ENCODE results near the gene BAMBI. TPM values are rescaled to one million over a fixed set of nuclear protein-coding genes. Genes with fewer than 3 reads are reported as not detected.

Gene BAMBI
- total RNA-seq, 1 donor from 2014 or later: 13.3 TPM

DNA sequence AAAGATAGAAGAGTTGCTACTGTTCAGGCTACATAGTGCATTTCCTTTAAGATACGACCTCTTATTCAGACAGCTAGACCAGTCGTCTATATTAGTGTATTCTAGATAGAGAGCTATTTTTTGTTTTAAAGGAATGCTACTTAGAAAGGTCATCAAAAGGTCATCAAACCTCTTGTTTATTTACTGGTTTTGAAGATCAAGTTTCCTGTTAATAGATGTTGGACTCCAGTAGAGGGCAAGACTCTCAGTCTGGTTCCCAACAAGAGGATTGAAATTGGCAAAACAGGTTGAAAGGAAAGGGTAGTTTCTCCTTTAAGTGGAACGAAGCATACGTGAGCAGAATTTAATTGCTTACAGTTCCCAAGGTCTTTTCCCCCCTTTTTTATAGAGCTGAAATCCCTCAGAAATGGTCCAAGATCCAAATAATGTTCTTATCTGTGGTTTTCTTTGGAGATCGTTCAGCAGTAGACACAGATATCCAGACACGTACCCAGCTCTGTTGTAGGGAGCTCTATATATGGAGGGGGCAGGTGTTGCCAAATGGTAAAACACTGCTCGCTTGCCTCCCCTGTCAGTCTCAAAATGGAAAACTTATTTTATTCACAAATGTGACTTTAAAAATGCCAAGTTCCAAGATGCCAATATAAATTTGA, 37.2 kb downstream of the BAMBI start:
- DNase-seq (ENCODE audit: low spot score): no peak
- no peaks in the 10 kb centered on the region for H3K36me3 Mint-ChIP-seq (ENCODE audit: low read depth, unreplicated experiment)
- TF ChIP-seq, protein P1, sequence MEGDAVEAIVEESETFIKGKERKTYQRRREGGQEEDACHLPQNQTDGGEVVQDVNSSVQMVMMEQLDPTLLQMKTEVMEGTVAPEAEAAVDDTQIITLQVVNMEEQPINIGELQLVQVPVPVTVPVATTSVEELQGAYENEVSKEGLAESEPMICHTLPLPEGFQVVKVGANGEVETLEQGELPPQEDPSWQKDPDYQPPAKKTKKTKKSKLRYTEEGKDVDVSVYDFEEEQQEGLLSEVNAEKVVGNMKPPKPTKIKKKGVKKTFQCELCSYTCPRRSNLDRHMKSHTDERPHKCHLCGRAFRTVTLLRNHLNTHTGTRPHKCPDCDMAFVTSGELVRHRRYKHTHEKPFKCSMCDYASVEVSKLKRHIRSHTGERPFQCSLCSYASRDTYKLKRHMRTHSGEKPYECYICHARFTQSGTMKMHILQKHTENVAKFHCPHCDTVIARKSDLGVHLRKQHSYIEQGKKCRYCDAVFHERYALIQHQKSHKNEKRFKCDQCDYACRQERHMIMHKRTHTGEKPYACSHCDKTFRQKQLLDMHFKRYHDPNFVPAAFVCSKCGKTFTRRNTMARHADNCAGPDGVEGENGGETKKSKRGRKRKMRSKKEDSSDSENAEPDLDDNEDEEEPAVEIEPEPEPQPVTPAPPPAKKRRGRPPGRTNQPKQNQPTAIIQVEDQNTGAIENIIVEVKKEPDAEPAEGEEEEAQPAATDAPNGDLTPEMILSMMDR (IDR thresholded peaks at IDR 0.05; ENCODE audit: unreplicated experiment): no peak
- no peaks in the 10 kb centered on the region for H3K9me3 Mint-ChIP-seq (ENCODE audit: unreplicated experiment)
- H3K4me1 Mint-ChIP-seq (ENCODE audit: unreplicated experiment): peaks cover 3% of the 10 kb centered on the region
- H3K27ac Mint-ChIP-seq (ENCODE audit: unreplicated experiment): no peak overlapping the region
- H3K4me3 Mint-ChIP-seq (ENCODE audit: unreplicated experiment): no peak overlapping the region
- H3K27me3 Mint-ChIP-seq (ENCODE audit: unreplicated experiment): no peaks in the 10 kb centered on the region

DNA sequence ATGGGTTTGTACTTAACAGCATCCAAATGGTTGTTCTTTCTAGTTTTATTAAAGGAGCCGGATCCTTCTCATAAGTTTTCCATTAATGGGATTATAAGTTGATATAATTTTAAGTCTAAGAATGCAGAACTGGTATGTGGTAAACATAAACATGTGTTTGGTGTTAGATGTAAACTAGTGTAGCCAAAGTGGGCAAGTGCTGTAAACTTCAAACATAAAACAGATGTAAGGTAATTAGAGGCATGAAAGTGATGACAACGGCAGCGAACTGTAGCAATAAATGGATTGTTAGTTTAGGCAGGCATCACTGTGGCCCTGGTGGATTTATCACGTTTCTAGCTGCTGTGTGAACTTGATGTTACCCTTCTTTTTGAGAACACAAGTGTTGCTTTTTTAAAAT, 37.9 kb downstream of the BAMBI start:
- TF ChIP-seq, protein P1 (IDR thresholded peaks at IDR 0.05; ENCODE audit: unreplicated experiment): no peak
- no peaks in the 10 kb centered on the region for H3K36me3 Mint-ChIP-seq (ENCODE audit: low read depth, unreplicated experiment)
- no peak overlapping the region for H3K27ac Mint-ChIP-seq (ENCODE audit: unreplicated experiment)
- peaks cover 3% of the 10 kb centered on the region for H3K4me1 Mint-ChIP-seq (ENCODE audit: unreplicated experiment)
- no peaks in the 10 kb centered on the region for H3K27me3 Mint-ChIP-seq (ENCODE audit: unreplicated experiment)
- H3K4me3 Mint-ChIP-seq (ENCODE audit: unreplicated experiment): no peak overlapping the region
- no peaks in the 10 kb centered on the region for H3K9me3 Mint-ChIP-seq (ENCODE audit: unreplicated experiment)
- no peak for DNase-seq (ENCODE audit: low spot score)

DNA sequence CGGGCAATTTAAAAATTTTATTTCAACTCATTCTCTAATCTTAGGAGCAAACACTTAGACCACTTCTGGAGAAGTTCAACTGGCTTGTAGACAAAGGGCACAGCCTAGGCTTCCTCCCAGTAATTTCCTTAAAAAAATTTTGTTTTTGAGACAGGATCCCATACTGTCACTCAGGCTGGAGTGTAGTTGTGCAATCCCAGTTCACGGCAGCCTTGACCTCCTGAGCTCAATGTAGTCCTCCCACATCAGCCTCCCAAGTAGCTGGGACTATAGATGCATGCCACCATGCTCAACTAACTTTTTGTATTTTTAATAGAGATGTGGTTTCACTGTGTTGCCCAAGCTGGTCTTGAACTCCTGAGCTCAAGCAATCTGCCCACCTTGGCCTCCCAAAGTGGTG, 38.4 kb downstream of the BAMBI start:
- TF ChIP-seq, protein P1 (IDR thresholded peaks at IDR 0.05; ENCODE audit: unreplicated experiment): no peak
- Mint-ChIP-seq H3K9me3 (ENCODE audit: unreplicated experiment) (no peaks in the 10 kb centered on the region), H3K4me1 (ENCODE audit: unreplicated experiment) (peaks cover 3% of the 10 kb centered on the region), H3K27ac (ENCODE audit: unreplicated experiment) (no peak overlapping the region), H3K4me3 (ENCODE audit: unreplicated experiment) (no peak overlapping the region), H3K27me3 (ENCODE audit: unreplicated experiment) (no peaks in the 10 kb centered on the region), H3K36me3 (ENCODE audit: low read depth, unreplicated experiment) (no peaks in the 10 kb centered on the region)
- no peak for DNase-seq (ENCODE audit: low spot score)

DNA sequence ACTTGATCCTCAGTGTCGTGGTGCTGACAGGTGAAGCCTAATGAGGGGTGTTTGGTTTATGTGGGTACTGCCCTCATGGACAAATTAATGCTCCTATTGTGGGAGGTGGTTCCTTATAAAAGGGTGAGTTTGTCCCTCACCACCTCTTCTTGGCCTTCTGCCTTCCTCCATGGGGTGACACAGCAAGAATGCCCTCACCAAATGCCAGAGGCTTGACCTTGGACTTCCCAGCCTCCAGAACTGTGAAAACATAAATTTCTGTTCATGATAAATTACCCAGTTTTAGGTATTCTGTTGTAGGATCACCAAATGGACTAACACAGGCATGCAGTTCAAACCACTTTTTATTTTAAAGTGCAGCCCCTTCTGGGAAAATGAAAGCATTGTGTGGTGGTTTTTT, 39.4 kb downstream of the BAMBI start:
- DNase-seq (ENCODE audit: low spot score): no peak
- H3K4me3 Mint-ChIP-seq (ENCODE audit: unreplicated experiment): no peak overlapping the region
- TF ChIP-seq, protein P1 (IDR thresholded peaks at IDR 0.05; ENCODE audit: unreplicated experiment): no peak
- no peaks in the 10 kb centered on the region for H3K27me3 Mint-ChIP-seq (ENCODE audit: unreplicated experiment)
- no peak overlapping the region for H3K27ac Mint-ChIP-seq (ENCODE audit: unreplicated experiment)
- no peaks in the 10 kb centered on the region for H3K9me3 Mint-ChIP-seq (ENCODE audit: unreplicated experiment)
- H3K36me3 Mint-ChIP-seq (ENCODE audit: low read depth, unreplicated experiment): no peaks in the 10 kb centered on the region
- peaks cover 7% of the 10 kb centered on the region for H3K4me1 Mint-ChIP-seq (ENCODE audit: unreplicated experiment)

DNA sequence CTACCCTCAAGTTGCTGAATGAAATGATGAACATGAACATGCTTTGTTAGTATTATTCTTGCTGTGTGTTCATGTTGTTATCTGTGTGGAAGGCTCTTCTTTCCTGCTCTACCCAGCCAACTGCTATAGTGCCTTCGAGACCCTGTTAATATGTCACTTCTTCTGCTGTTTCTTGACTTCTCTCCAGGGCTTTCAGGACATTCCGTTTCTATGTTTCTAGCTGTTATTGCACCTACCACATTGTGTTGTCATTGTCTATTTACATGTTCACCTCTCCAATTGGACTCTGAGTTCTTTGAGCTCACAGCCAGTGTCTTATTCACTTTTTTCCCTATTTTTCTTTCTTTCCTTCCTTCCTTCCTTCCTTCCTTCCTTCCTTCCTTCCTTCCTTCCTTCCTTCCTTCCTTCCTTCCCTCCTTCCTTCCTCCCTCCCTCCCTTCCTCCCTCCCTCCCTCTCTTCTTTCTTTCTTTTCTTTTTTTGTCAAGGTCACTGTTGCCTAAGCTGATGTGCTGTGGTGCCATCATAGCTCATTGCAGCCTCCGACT, 40.4 kb downstream of the BAMBI start:
- Mint-ChIP-seq H3K27me3 (ENCODE audit: unreplicated experiment) (no peaks in the 10 kb centered on the region), H3K36me3 (ENCODE audit: low read depth, unreplicated experiment) (no peaks in the 10 kb centered on the region), H3K27ac (ENCODE audit: unreplicated experiment) (no peak overlapping the region), H3K4me3 (ENCODE audit: unreplicated experiment) (no peak overlapping the region), H3K4me1 (ENCODE audit: unreplicated experiment) (peaks cover 8% of the 10 kb centered on the region), H3K9me3 (ENCODE audit: unreplicated experiment) (no peaks in the 10 kb centered on the region)
- no peak for DNase-seq (ENCODE audit: low spot score)
- TF ChIP-seq, protein P1 (IDR thresholded peaks at IDR 0.05; ENCODE audit: unreplicated experiment): no peak

Data from endothelial cell (in vitro differentiated cells).